Peyer's patch (tissue), 4 donors: ENCODE measurements around the gene XRCC5.

Source experiments
- POLR2A ChIP-seq, 2 donors: fragments of 450-650 bp; IDR thresholded peaks; one replicate each; pipeline ENCODE4 v1.5.1; 2017; ENCODE audit warnings: antibody characterized with exemption in 2 of 2, mild to moderate bottlenecking in 2 of 2, moderate library complexity in 2 of 2
- TF ChIP-seq, protein P1 (sequence below), 6 experiments: fragments of 450-650 bp in 4 of 6; fragments of 200-600 bp in 2 of 6; sonication (generic) in 1 of 6; IDR thresholded peaks; one replicate each; pipeline ENCODE4 v1.5.1; 2017 to 2019; ENCODE audit warnings: antibody characterized with exemption in 6 of 6, mild to moderate bottlenecking in 3 of 6, moderate library complexity in 1 of 6

DNA sequence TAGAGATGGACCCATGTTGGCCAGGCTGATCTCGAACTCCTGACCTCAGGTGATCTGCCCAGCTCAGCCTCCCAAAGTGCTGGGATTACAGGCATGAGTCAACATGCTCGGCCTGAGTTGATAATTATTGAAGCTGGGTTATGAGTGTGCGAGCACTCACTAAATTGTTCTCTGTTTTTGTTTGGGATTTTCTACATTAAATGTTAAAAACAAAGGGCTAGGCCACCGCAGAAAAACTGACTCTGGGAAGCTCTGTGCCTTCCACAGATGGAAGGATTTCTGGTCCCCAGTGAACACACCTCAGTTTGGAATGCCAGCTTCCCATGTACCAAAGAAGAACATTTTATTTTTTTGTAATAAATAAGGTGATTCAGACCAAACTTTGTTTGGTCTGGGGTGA, 83.0 kb downstream of the XRCC5 start:
- TF ChIP-seq POLR2A (IDR thresholded peaks at IDR 0.05): no peak
- TF ChIP-seq, protein P1, sequence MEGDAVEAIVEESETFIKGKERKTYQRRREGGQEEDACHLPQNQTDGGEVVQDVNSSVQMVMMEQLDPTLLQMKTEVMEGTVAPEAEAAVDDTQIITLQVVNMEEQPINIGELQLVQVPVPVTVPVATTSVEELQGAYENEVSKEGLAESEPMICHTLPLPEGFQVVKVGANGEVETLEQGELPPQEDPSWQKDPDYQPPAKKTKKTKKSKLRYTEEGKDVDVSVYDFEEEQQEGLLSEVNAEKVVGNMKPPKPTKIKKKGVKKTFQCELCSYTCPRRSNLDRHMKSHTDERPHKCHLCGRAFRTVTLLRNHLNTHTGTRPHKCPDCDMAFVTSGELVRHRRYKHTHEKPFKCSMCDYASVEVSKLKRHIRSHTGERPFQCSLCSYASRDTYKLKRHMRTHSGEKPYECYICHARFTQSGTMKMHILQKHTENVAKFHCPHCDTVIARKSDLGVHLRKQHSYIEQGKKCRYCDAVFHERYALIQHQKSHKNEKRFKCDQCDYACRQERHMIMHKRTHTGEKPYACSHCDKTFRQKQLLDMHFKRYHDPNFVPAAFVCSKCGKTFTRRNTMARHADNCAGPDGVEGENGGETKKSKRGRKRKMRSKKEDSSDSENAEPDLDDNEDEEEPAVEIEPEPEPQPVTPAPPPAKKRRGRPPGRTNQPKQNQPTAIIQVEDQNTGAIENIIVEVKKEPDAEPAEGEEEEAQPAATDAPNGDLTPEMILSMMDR (IDR thresholded peaks at IDR 0.05): no peak
